Caco-2 (cell line): Measurements from ENCODE around the gene PTGR1. TPM values are rescaled to one million over a fixed set of nuclear protein-coding genes. Genes with fewer than 3 reads are reported as not detected.

ENCODE experiments used
- BruUV-seq: library from RNA; stranded (reverse); fragments of 400-500 nt; replicated peaks from 2 replicates; lab custom pipeline; 2021; lab: Mats Ljungman, UMichigan
- CTCF ChIA-PET: fragments of 300-600 bp; sonication (Branson Sonifier 250); formaldehyde crosslinking; loops from one replicate; lab custom pipeline; 2022; ENCODE audit warnings: antibody characterized with exemption; lab: Charles Lee
- POLR2A ChIA-PET: fragments of 300-600 bp; sonication (Branson Sonifier 250); formaldehyde crosslinking; loops from one replicate; lab custom pipeline; 2022; ENCODE audit warnings: antibody characterized with exemption; lab: Charles Lee
- DNase-seq, 2 experiments: peaks; one replicate each; pipeline versions ENCODE4 v3.0.0 to v3.0.0-alpha.2; 2020 to 2022
- H3K27me3 ChIP-seq: replicated peaks from 2 replicates; pipeline ENCODE4 v1.6.0; 2011; ENCODE audit warnings: low read length; ENCODE audit not compliant: control insufficient read depth, insufficient read depth
- H3K36me3 ChIP-seq: 2 replicates; pipeline ENCODE4 v1.5.1; 2011; ENCODE audit warnings: low read length; ENCODE audit not compliant: control insufficient read depth, insufficient read depth
- H3K4me1 ChIP-seq: fragments of 250-450 bp; sonication (Bioruptor Pico); 2 replicates; pipeline ENCODE4 v1.5.1; 2020; ENCODE audit warnings: mild to moderate bottlenecking
- H3K4me3 ChIP-seq: 2 replicates; pipeline ENCODE4 v1.5.1; 2011; ENCODE audit warnings: low read depth, mild to moderate bottlenecking, control low read depth, low read length
- H3K9me3 ChIP-seq: fragments of 250-450 bp; sonication (Bioruptor Pico); 2 replicates; pipeline ENCODE4 v1.5.1; 2020; ENCODE audit warnings: mild to moderate bottlenecking, moderate library complexity
- H3K27ac Mint-ChIP-seq: one replicate; pipeline ENCODE4 v1.8.0; 2022; ENCODE audit warnings: mixed read lengths; ENCODE audit not compliant: unreplicated experiment
- H3K27me3 Mint-ChIP-seq: one replicate; pipeline ENCODE4 v1.8.0; 2022; ENCODE audit warnings: mixed read lengths; ENCODE audit not compliant: insufficient read depth, unreplicated experiment
- H3K36me3 Mint-ChIP-seq: one replicate; pipeline ENCODE4 v1.8.0; 2022; ENCODE audit warnings: mild to moderate bottlenecking, mixed read lengths; ENCODE audit not compliant: insufficient read depth, unreplicated experiment
- H3K4me1 Mint-ChIP-seq: one replicate; pipeline ENCODE4 v1.8.0; 2022; ENCODE audit warnings: low read depth, mixed read lengths; ENCODE audit not compliant: unreplicated experiment
- H3K4me3 Mint-ChIP-seq: one replicate; pipeline ENCODE4 v1.8.0; 2022; ENCODE audit warnings: mild to moderate bottlenecking, moderate library complexity, mixed read lengths; ENCODE audit not compliant: unreplicated experiment
- H3K9me3 Mint-ChIP-seq: one replicate; pipeline ENCODE4 v1.8.0; 2022; ENCODE audit warnings: mixed read lengths; ENCODE audit not compliant: unreplicated experiment
- CTCF ChIP-seq, 2 experiments: fragments of 200-600 bp in 1 of 2; IDR thresholded peaks; 1 replicate in 1 of 2; 2 replicates in 1 of 2; pipeline versions ENCODE4 v1.5.1 to v1.8.0; 2011 to 2022; ENCODE audit warnings: antibody characterized with exemption in 1 of 2, control low read depth in 1 of 2, inconsistent platforms in 1 of 2, low read depth in 1 of 2, low read length in 1 of 2, mild to moderate bottlenecking in 1 of 2, moderate library complexity in 1 of 2; ENCODE audit not compliant: insufficient read depth in 1 of 2, severe bottlenecking in 1 of 2, unreplicated experiment in 1 of 2
- intact Hi-C: fragments of 100-400 bp; cut with micrococcal nuclease; formaldehyde crosslinking; loops from one replicate; pipeline ENCODE4 v1.10.0; 2022; ENCODE audit not compliant: unreplicated experiment
- total RNA-seq: library from RNA; stranded (reverse); gene quantifications from 2 replicates; pipeline ENCODE4 v1.2.3, GENCODE V29; 2022

PTGR1 gene
- total RNA-seq, 1 experiment from 2014 or later = 55.3 TPM

GRCh38 chr9:111610149-111610548 is 10.7 kb upstream of the PTGR1 start:
- Mint-ChIP-seq H3K36me3 (no peaks in the 10 kb centered on the region), H3K27ac (no peak overlapping the region), H3K4me3 (no peak overlapping the region), H3K27me3 (no peaks in the 10 kb centered on the region), H3K9me3 (no peaks in the 10 kb centered on the region), H3K4me1 (peaks cover 16% of the 10 kb centered on the region)
- DNase-seq = no peak
- H3K27me3 ChIP-seq = no peaks in the 10 kb centered on the region
- intact Hi-C loops = no loop called here
- no TSS peak for BruUV-seq
- ChIA-PET POLR2A (no interaction called here), CTCF (no interaction called here)
- H3K9me3 ChIP-seq = no peaks in the 10 kb centered on the region
- no peak for TF ChIP-seq CTCF (IDR thresholded peaks at IDR 0.05; ENCODE audit: insufficient read depth in 1 of 2, low read depth in 1 of 2, low read length in 1 of 2, severe bottlenecking in 1 of 2, unreplicated experiment in 1 of 2)
- H3K4me3 ChIP-seq = no peak overlapping the region
- H3K36me3 ChIP-seq = no peaks in the 10 kb centered on the region
- H3K4me1 ChIP-seq = peaks cover 8% of the 10 kb centered on the region

- no peaks in the 10 kb centered on the region for H3K36me3 Mint-ChIP-seq
- Histone ChIP-seq H3K9me3 (no peaks in the 10 kb centered on the region), H3K4me3 (no peak overlapping the region), H3K27me3 (no peaks in the 10 kb centered on the region), H3K36me3 (no peaks in the 10 kb centered on the region), H3K4me1 (peaks cover 32% of the 10 kb centered on the region)
- H3K27ac Mint-ChIP-seq = no peak overlapping the region
- no peaks in the 10 kb centered on the region for H3K27me3 Mint-ChIP-seq
- DNase-seq = peak; percentile 6 to 43
- peaks cover 21% of the 10 kb centered on the region for H3K4me1 Mint-ChIP-seq
- H3K9me3 Mint-ChIP-seq = no peaks in the 10 kb centered on the region
- no peak for TF ChIP-seq CTCF (IDR thresholded peaks at IDR 0.05; ENCODE audit: insufficient read depth in 1 of 2, low read depth in 1 of 2, low read length in 1 of 2, severe bottlenecking in 1 of 2, unreplicated experiment in 1 of 2)
- ChIA-PET CTCF (interaction anchor here (0.7 kb wide), 1 partner anchor 551 kb away, joined by 12 read pairs; no protein-coding TSS in a partner anchor), POLR2A (interaction anchor here (0.6 kb wide), 2 partner anchors 321 to 1188 kb away, joined by 5 to 8 read pairs; no protein-coding TSS in a partner anchor)
- BruUV-seq = no TSS peak
- no peak overlapping the region for H3K4me3 Mint-ChIP-seq
- intact Hi-C loops = no loop called here
These were observed 5.7 kb upstream of the PTGR1 start for GRCh38 chr9:111605041-111605559.

GRCh38 chr9:111604054-111604615 is 4.7 kb upstream of the PTGR1 start:
- no peak overlapping the region for H3K4me3 ChIP-seq
- peaks cover 21% of the 10 kb centered on the region for H3K4me1 Mint-ChIP-seq
- H3K9me3 ChIP-seq = no peaks in the 10 kb centered on the region
- no peaks in the 10 kb centered on the region for H3K27me3 ChIP-seq
- H3K36me3 ChIP-seq = no peaks in the 10 kb centered on the region; the same call in 1 of the 2 replicates
- ChIA-PET CTCF (no interaction called here), POLR2A (no interaction called here)
- H3K9me3 Mint-ChIP-seq = no peaks in the 10 kb centered on the region
- DNase-seq = no peak
- no peaks in the 10 kb centered on the region for H3K27me3 Mint-ChIP-seq
- H3K4me3 Mint-ChIP-seq = no peak overlapping the region
- H3K27ac Mint-ChIP-seq = no peak overlapping the region
- peaks cover 7% of the 10 kb centered on the region for H3K36me3 Mint-ChIP-seq
- BruUV-seq = no TSS peak
- peaks cover 38% of the 10 kb centered on the region for H3K4me1 ChIP-seq
- intact Hi-C loops = no loop called here
- TF ChIP-seq CTCF (IDR thresholded peaks at IDR 0.05; ENCODE audit: insufficient read depth in 1 of 2, low read depth in 1 of 2, low read length in 1 of 2, severe bottlenecking in 1 of 2, unreplicated experiment in 1 of 2) = no peak
